Endothelial cell of umbilical vein (primary cell): ENCODE measurements around the gene PXMP4.

Source experiments
- CTCF ChIP-seq, 2 donors: IDR thresholded peaks; 1 replicate in 1 of 2; 2 replicates in 1 of 2; pipeline ENCODE4 v1.5.1; 2011; ENCODE audit warnings: low read length in 2 of 2, mild to moderate bottlenecking in 2 of 2, moderate library complexity in 2 of 2, control low read depth in 1 of 2, inconsistent platforms in 1 of 2, low read depth in 1 of 2; ENCODE audit not compliant: insufficient read depth in 1 of 2; ENCODE audit errors: extremely low read depth in 1 of 2
- EZH2 ChIP-seq: IDR thresholded peaks from 2 replicates; pipeline ENCODE4 v1.6.1; 2012; ENCODE audit warnings: borderline replicate concordance, low read depth, mild to moderate bottlenecking, moderate library complexity, low read length, inconsistent platforms; ENCODE audit not compliant: severe bottlenecking
- GATA2 ChIP-seq: IDR thresholded peaks from 2 replicates; pipeline ENCODE4 v1.7.0; 2011; ENCODE audit warnings: low read depth, mild to moderate bottlenecking, moderate library complexity, mixed read lengths, low read length; ENCODE audit not compliant: insufficient read length, insufficient read depth
- MAX ChIP-seq: IDR thresholded peaks from 2 replicates; pipeline ENCODE4 v1.6.1; 2011; ENCODE audit not compliant: insufficient read depth, insufficient read length
- POLR2A ChIP-seq: IDR thresholded peaks from 2 replicates; pipeline ENCODE4 v1.6.1; 2012; ENCODE audit warnings: low read depth, mild to moderate bottlenecking, control low read depth, low read length
- POLR2AphosphoS5 ChIP-seq: IDR thresholded peaks from 2 replicates; pipeline ENCODE4 v1.6.1; 2012; ENCODE audit warnings: low read depth, mild to moderate bottlenecking, control low read depth, low read length, moderate library complexity; ENCODE audit not compliant: insufficient read depth

- no peak for TF ChIP-seq MAX
- no peak for TF ChIP-seq CTCF (IDR thresholded peaks at IDR 0.05; ENCODE audit: extremely low read depth in 1 of 2, insufficient read depth in 1 of 2, low read depth in 1 of 2, low read length in 2 of 2)
- TF ChIP-seq POLR2A: no peak
- TF ChIP-seq POLR2AphosphoS5: no peak
- TF ChIP-seq EZH2: no peak
- TF ChIP-seq GATA2: no peak
Observed at GRCh38 chr20:33739493-33739892, 19.4 kb upstream of the PXMP4 start.
